ENCODE data around the gene FBN1. TPM values are rescaled to one million over a fixed set of nuclear protein-coding genes. Genes with fewer than 3 reads are reported as not detected.
A peak's percentile ranks its signal among the peaks of the same experiment; 100 is the strongest.

Gene FBN1
- total RNA-seq, 1 donor from 2014 or later = 78.8 TPM

- no peak overlapping the region for H3K27ac ChIP-seq
- peak overlapping the region; percentile 31 for H3K4me2 ChIP-seq
- TF ChIP-seq CTCF (IDR thresholded peaks at IDR 0.05) (no peak), EZH2phosphoT487 (IDR thresholded peaks at IDR 0.05) (no peak), EZH2 (IDR thresholded peaks at IDR 0.05) (no peak)
- no peaks in the 10 kb centered on the region for H3K27me3 ChIP-seq
- Mint-ChIP-seq H3K4me3 (no peak overlapping the region), H3K36me3 (no peaks in the 10 kb centered on the region), H3K27ac (no peak overlapping the region), H3K9me3 (no peaks in the 10 kb centered on the region), H3K27me3 (ENCODE audit: insufficient read depth, low read depth) (no peaks in the 10 kb centered on the region), H3K4me1 (peaks cover 10% of the 10 kb centered on the region)
- peaks cover 5% of the 10 kb centered on the region for H3F3A ChIP-seq (ENCODE audit: low read depth)
- H3K36me3 ChIP-seq = no peaks in the 10 kb centered on the region
- H3K4me3 ChIP-seq = no peak overlapping the region
- peaks cover 35% of the 10 kb centered on the region for H3K4me1 ChIP-seq
- no peaks in the 10 kb centered on the region for H3K9me3 ChIP-seq (ENCODE audit: low read depth)
- H2AFZ ChIP-seq (replicated peaks) = no peak overlapping the region
- peaks cover 6% of the 10 kb centered on the region for H4K20me1 ChIP-seq (ENCODE audit: low read depth)
- no peaks in the 10 kb centered on the region for H3K79me2 ChIP-seq (ENCODE audit: low read depth)
- H3K9ac ChIP-seq = no peak overlapping the region
- no peak for DNase-seq (ENCODE audit: low spot score)
These were observed 89.2 kb downstream of the FBN1 start for GRCh38 chr15:48556159-48556897.

- no peaks in the 10 kb centered on the region for H3K79me2 ChIP-seq (ENCODE audit: low read depth)
- no peak overlapping the region for H2AFZ ChIP-seq (replicated peaks)
- H3K4me2 ChIP-seq = peak overlapping the region; percentile 31
- Mint-ChIP-seq H3K4me1 (peaks cover 10% of the 10 kb centered on the region), H3K36me3 (no peaks in the 10 kb centered on the region), H3K27ac (no peak overlapping the region), H3K9me3 (no peaks in the 10 kb centered on the region), H3K4me3 (no peak overlapping the region), H3K27me3 (ENCODE audit: insufficient read depth, low read depth) (no peaks in the 10 kb centered on the region)
- no peaks in the 10 kb centered on the region for H3K9me3 ChIP-seq (ENCODE audit: low read depth)
- H3F3A ChIP-seq (ENCODE audit: low read depth) = peaks cover 5% of the 10 kb centered on the region
- no peak overlapping the region for H3K4me3 ChIP-seq
- H3K27ac ChIP-seq = no peak overlapping the region
- peaks cover 35% of the 10 kb centered on the region for H3K4me1 ChIP-seq
- no peak overlapping the region for H3K9ac ChIP-seq
- H3K27me3 ChIP-seq = no peaks in the 10 kb centered on the region
- TF ChIP-seq CTCF (IDR thresholded peaks at IDR 0.05) (no peak), EZH2phosphoT487 (IDR thresholded peaks at IDR 0.05) (no peak), EZH2 (IDR thresholded peaks at IDR 0.05) (no peak)
- H3K36me3 ChIP-seq = no peaks in the 10 kb centered on the region
- H4K20me1 ChIP-seq (ENCODE audit: low read depth) = peaks cover 6% of the 10 kb centered on the region
- peak; percentile 32 for DNase-seq (ENCODE audit: low spot score)
These were observed 90.1 kb downstream of the FBN1 start for GRCh38 chr15:48555241-48555881.

GRCh38 chr15:48554112-48554511 lies 91.4 kb downstream of the FBN1 start:
- Histone ChIP-seq H2AFZ (replicated peaks) (no peak overlapping the region), H3F3A (ENCODE audit: low read depth) (peaks cover 4% of the 10 kb centered on the region), H3K36me3 (no peaks in the 10 kb centered on the region), H3K79me2 (ENCODE audit: low read depth) (no peaks in the 10 kb centered on the region), H3K4me3 (no peak overlapping the region), H3K9me3 (ENCODE audit: low read depth) (no peaks in the 10 kb centered on the region), H3K27ac (no peak overlapping the region), H3K27me3 (no peaks in the 10 kb centered on the region), H3K4me1 (peaks cover 26% of the 10 kb centered on the region), H3K4me2 (no peak overlapping the region), H3K9ac (no peak overlapping the region), H4K20me1 (ENCODE audit: low read depth) (peaks cover 3% of the 10 kb centered on the region)
- Mint-ChIP-seq H3K4me1 (peaks cover 10% of the 10 kb centered on the region), H3K27ac (no peak overlapping the region), H3K36me3 (no peaks in the 10 kb centered on the region), H3K9me3 (no peaks in the 10 kb centered on the region), H3K4me3 (no peak overlapping the region), H3K27me3 (ENCODE audit: insufficient read depth, low read depth) (no peaks in the 10 kb centered on the region)
- no peak for DNase-seq (ENCODE audit: low spot score)
- no peak for TF ChIP-seq EZH2phosphoT487 (IDR thresholded peaks at IDR 0.05)
- no peak for TF ChIP-seq EZH2 (IDR thresholded peaks at IDR 0.05)
- TF ChIP-seq CTCF (IDR thresholded peaks at IDR 0.05) = no peak

All from neural progenitor cell (in vitro differentiated cells).